Type B pancreatic cell (in vitro differentiated cells): ENCODE data around the gene TGFBR1. TPM values are rescaled to one million over a fixed set of nuclear protein-coding genes. Genes with fewer than 3 reads are reported as not detected.

ENCODE experiments used
- DNase-seq: peaks from one replicate; pipeline ENCODE4 v3.0.0; 2021; ENCODE audit warnings: mixed read lengths; ENCODE audit not compliant: unreplicated experiment; ENCODE audit errors: extremely low spot score
- H3K27ac Mint-ChIP-seq: 2 replicates; pipeline ENCODE4 v1.8.0; 2021; ENCODE audit warnings: mild to moderate bottlenecking, mixed read lengths
- H3K27me3 Mint-ChIP-seq: 2 replicates; pipeline ENCODE4 v1.8.0; 2021; ENCODE audit warnings: mixed read lengths
- H3K36me3 Mint-ChIP-seq: 2 replicates; pipeline ENCODE4 v1.8.0; 2021; ENCODE audit warnings: mixed read lengths
- H3K4me1 Mint-ChIP-seq: one replicate; pipeline ENCODE4 v1.8.0; 2021; ENCODE audit warnings: mixed read lengths; ENCODE audit not compliant: unreplicated experiment
- H3K4me3 Mint-ChIP-seq: 2 replicates; pipeline ENCODE4 v1.8.0; 2021; ENCODE audit warnings: mild to moderate bottlenecking, mixed read lengths
- H3K9me3 Mint-ChIP-seq: 2 replicates; pipeline ENCODE4 v1.8.0; 2021; ENCODE audit warnings: mixed read lengths
- total RNA-seq: library from RNA; stranded (reverse); gene quantifications from 2 replicates; pipeline ENCODE4 v1.2.1, GENCODE V29; 2021; ENCODE audit warnings: low replicate concordance
- TF ChIP-seq, protein P1 (sequence below): fragments of 200-600 bp; sonication (generic); conservative IDR thresholded peaks from 2 replicates; pipeline ENCODE4 v1.5.0; 2021; ENCODE audit warnings: antibody characterized with exemption, mild to moderate bottlenecking

Gene TGFBR1
- total RNA-seq, 1 donor from 2014 or later = 88.1 TPM

DNA sequence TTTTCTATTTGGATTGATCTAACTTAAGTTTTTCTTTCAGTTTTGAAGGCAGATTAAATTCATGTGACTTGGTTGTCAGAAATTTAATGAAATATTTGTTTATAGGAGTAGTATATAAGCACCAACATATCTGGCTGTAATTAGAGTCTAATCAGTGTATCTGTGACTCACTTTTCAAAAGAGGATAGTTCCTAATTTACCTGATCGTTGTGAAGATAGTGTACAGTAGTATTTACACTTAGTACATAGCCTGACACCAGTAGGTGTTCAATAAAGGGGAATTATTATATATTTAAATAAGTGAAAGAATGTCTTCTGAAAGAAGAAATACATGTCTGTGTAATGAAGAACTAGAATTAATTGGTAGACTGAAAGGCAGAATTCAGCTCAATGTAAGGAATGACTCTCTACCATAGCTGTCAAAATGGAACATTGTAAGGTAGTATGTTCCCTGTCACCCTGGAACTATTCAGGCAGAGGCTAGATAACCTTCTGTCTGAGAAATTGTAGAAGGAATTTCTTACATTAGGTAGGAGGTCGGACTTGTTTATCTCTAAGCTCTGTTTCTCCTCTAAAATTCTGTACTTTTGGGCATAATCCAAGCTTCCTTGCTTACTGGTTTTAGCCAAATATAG is 8.6 kb downstream of the TGFBR1 start:
- no peak for DNase-seq
- Mint-ChIP-seq H3K27me3 (no peaks in the 10 kb centered on the region), H3K9me3 (no peaks in the 10 kb centered on the region), H3K36me3 (peaks cover 13% of the 10 kb centered on the region), H3K27ac (peak overlapping the region; percentile 19), H3K4me1 (peaks cover 25% of the 10 kb centered on the region), H3K4me3 (no peak overlapping the region)
- TF ChIP-seq, protein P1, sequence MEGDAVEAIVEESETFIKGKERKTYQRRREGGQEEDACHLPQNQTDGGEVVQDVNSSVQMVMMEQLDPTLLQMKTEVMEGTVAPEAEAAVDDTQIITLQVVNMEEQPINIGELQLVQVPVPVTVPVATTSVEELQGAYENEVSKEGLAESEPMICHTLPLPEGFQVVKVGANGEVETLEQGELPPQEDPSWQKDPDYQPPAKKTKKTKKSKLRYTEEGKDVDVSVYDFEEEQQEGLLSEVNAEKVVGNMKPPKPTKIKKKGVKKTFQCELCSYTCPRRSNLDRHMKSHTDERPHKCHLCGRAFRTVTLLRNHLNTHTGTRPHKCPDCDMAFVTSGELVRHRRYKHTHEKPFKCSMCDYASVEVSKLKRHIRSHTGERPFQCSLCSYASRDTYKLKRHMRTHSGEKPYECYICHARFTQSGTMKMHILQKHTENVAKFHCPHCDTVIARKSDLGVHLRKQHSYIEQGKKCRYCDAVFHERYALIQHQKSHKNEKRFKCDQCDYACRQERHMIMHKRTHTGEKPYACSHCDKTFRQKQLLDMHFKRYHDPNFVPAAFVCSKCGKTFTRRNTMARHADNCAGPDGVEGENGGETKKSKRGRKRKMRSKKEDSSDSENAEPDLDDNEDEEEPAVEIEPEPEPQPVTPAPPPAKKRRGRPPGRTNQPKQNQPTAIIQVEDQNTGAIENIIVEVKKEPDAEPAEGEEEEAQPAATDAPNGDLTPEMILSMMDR = no peak

DNA sequence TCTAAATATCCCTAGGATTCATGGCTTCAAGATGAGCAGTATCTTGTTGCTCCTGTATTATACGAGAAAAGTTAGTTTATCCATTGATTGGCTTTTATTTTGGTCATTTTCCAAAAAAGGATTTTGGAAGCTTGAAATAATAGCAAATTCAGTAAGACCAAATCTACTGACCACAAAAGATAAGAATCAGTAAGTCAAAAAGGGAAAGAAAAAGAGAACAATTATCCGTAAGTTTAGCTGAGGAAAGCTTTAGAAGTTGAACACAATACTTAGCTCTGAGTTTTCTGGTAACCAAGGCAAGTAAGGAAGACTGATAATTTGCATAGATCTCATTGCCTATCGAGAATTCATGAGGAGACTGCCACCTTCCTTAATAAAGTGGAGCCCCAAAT is 9.1 kb downstream of the TGFBR1 start:
- H3K36me3 Mint-ChIP-seq = peaks cover 14% of the 10 kb centered on the region
- H3K4me1 Mint-ChIP-seq = peaks cover 23% of the 10 kb centered on the region
- no peak overlapping the region for H3K27ac Mint-ChIP-seq
- TF ChIP-seq, protein P1 = no peak
- no peak overlapping the region for H3K4me3 Mint-ChIP-seq
- no peaks in the 10 kb centered on the region for H3K9me3 Mint-ChIP-seq
- no peaks in the 10 kb centered on the region for H3K27me3 Mint-ChIP-seq
- DNase-seq = no peak

DNA sequence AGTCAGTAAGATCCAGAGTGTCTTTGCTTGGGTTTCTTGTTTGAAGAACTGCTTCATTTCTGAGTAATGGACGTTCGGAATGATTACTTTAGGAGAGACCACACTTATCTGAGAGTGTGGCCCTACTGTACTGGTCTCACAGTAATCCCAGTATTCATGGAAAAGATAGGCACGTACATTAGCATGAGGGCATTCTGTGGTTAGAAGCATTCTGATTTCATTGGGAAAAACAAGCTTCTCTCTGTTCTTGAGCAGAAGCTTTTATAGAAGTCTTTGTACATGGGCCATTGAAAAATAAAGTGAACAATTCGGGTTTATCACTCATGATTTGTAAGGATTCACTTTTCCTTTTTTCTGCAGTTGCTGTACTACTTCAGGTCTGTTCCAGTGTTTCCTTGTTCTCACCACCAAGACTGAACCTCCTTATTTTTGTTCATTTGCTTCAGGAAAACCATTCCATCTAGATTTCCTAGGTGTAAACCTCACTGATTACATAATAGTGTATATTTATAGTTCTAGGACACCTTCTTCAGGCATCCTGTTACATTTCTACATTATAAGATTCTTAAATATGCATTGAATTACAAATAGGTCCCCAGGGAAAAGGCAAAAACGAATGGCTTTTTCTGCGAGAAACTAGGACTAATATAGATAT is 10.1 kb downstream of the TGFBR1 start:
- Mint-ChIP-seq H3K36me3 (peaks cover 15% of the 10 kb centered on the region), H3K4me1 (peaks cover 23% of the 10 kb centered on the region), H3K9me3 (no peaks in the 10 kb centered on the region), H3K27ac (no peak overlapping the region), H3K4me3 (no peak overlapping the region), H3K27me3 (no peaks in the 10 kb centered on the region)
- no peak for DNase-seq
- TF ChIP-seq, protein P1 = no peak

DNA sequence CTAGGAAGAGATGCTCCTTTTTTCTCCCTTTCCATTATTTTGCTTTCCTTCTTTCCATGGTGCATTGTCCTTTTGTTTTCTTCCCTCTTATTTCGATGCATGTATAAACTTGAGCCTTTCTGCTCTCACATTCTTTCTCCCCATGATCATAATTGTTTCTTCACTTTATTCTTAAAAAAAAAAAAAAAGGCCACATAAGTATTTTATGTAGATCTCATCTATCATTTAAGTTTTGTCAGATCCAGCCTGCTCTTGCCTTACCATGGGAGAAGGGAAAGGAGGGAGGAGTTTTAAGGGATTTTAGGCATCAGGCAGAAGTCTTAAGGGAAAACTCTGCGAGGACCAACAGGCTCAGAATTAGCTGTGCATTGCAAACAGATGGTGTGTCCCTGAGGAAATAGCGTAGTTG is 11.1 kb downstream of the TGFBR1 start:
- no peak overlapping the region for H3K4me3 Mint-ChIP-seq
- H3K9me3 Mint-ChIP-seq = no peaks in the 10 kb centered on the region
- TF ChIP-seq, protein P1 = no peak
- H3K36me3 Mint-ChIP-seq = peaks cover 11% of the 10 kb centered on the region
- no peak overlapping the region for H3K27ac Mint-ChIP-seq
- H3K27me3 Mint-ChIP-seq = no peaks in the 10 kb centered on the region
- no peak for DNase-seq
- H3K4me1 Mint-ChIP-seq = peaks cover 32% of the 10 kb centered on the region

DNA sequence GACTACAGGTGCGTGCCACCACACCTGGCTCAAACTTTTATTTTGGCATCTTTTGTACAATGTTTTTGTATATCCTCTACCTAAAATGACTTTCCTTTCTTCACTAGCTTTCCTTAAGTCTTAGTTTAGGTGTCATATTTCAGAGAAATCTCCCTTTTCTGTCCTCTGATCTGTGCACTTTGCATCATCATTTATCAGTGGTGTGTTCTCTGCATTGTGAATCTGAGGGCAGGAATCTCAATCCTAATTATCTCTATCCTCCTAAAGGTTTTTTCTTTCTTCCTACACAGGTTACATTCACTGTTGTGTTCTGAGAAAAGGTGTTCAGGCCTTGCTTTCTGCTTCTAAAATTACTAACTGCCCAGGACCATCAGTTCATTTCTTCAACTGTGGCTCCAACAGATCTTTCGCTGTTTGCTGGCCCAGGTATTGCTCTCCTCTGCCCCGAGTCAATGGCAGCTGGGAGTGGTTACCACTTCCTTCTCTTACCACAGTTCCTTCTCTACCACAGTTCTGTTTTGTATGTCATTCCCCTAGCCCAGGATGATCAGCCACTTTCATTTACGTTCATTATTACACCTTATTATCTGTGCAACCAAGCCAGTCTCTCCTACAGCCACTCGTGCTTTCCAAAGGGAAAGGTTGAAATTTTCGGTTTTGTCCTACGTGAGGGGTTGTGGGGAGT is 14.0 kb downstream of the TGFBR1 start:
- Mint-ChIP-seq H3K9me3 (no peaks in the 10 kb centered on the region), H3K4me1 (peaks cover 37% of the 10 kb centered on the region), H3K27ac (no peak overlapping the region), H3K27me3 (no peaks in the 10 kb centered on the region), H3K36me3 (peaks cover 7% of the 10 kb centered on the region), H3K4me3 (no peak overlapping the region)
- TF ChIP-seq, protein P1 = no peak
- DNase-seq = no peak
